Natural killer cell (primary cell): Measurements from ENCODE around the gene MLST8. TPM values are rescaled to one million over a fixed set of nuclear protein-coding genes. Genes with fewer than 3 reads are reported as not detected.
A peak's percentile ranks its signal among the peaks of the same experiment; 100 is the strongest.

Experiments
- ATAC-seq, 3 donors: fragments of 150-1000 bp in 2 of 3; fragments of 200-7000 bp in 1 of 3; cut with Tn5 transposase; 1 replicate in 1 of 3; 2 replicates in 2 of 3; pipeline ENCODE4 v1.10.0; 2021; ENCODE audit warnings: mild to moderate bottlenecking in 2 of 3, moderate library complexity in 2 of 3
- DNase-seq, 2 donors: peaks; one replicate each; pipeline versions ENCODE4 v3.0.0 to v3.0.0-alpha.2; 2013 to 2021; ENCODE audit warnings: mixed read lengths in 1 of 2
- H3K27ac ChIP-seq: one replicate; pipeline ENCODE4 v1.5.1; 2013; ENCODE audit warnings: mild to moderate bottlenecking, low read length
- H3K27me3 ChIP-seq: one replicate; pipeline ENCODE4 v1.6.1; 2013; ENCODE audit warnings: low read length; ENCODE audit not compliant: control insufficient read depth, insufficient read depth
- H3K36me3 ChIP-seq: one replicate; pipeline ENCODE4 v1.6.1; 2013; ENCODE audit warnings: low read length; ENCODE audit not compliant: control insufficient read depth, insufficient read depth
- H3K4me1 ChIP-seq: one replicate; pipeline ENCODE4 v1.6.1; 2013; ENCODE audit warnings: low read length; ENCODE audit not compliant: control insufficient read depth, insufficient read depth
- H3K4me3 ChIP-seq: one replicate; pipeline ENCODE4 v1.5.1; 2013; ENCODE audit warnings: low read length
- H3K9me3 ChIP-seq: one replicate; pipeline ENCODE4 v1.6.1; 2013; ENCODE audit warnings: low read length; ENCODE audit not compliant: control insufficient read depth, insufficient read depth
- H3K27ac Mint-ChIP-seq, 2 donors: one replicate each; pipeline ENCODE4 v1.8.0; 2022; ENCODE audit warnings: mild to moderate bottlenecking in 2 of 2, mixed read lengths in 2 of 2, moderate library complexity in 1 of 2
- H3K27me3 Mint-ChIP-seq, 2 donors: one replicate each; pipeline ENCODE4 v1.8.0; 2022; ENCODE audit warnings: low read depth in 2 of 2, mixed read lengths in 2 of 2
- H3K36me3 Mint-ChIP-seq: one replicate; pipeline ENCODE4 v1.8.0; 2022; ENCODE audit warnings: mixed read lengths
- H3K4me1 Mint-ChIP-seq, 2 donors: one replicate each; pipeline ENCODE4 v1.8.0; 2022; ENCODE audit warnings: mixed read lengths in 2 of 2
- H3K4me3 Mint-ChIP-seq: one replicate; pipeline ENCODE4 v1.8.0; 2022; ENCODE audit warnings: mild to moderate bottlenecking, moderate library complexity, mixed read lengths
- H3K9me3 Mint-ChIP-seq, 2 donors: one replicate each; pipeline ENCODE4 v1.8.0; 2022; ENCODE audit warnings: mixed read lengths in 2 of 2
- WGBS: methylation state at CpG from one replicate; pipeline ENCODE4 v1.1.7; 2013; ENCODE audit warnings: missing lambda C conversion rate; ENCODE audit not compliant: insufficient coverage; 5-methylcytosine and 5-hydroxymethylcytosine counted together
- intact Hi-C: fragments of 100-400 bp; cut with micrococcal nuclease; formaldehyde crosslinking; loops from one replicate; pipeline ENCODE4 v1.14.2; 2022
- total RNA-seq, 4 donors: library from RNA; stranded (reverse); fragments of 120-200 nt in 1 of 4; gene quantifications; one replicate each; pipeline versions ENCODE4 v1.2.3 to v1.2.4, GENCODE V29; 2013 to 2022
- TF ChIP-seq, protein P1 (sequence below): fragments of 200-600 bp; IDR thresholded peaks from one replicate; pipeline ENCODE4 v1.8.0; 2022; ENCODE audit warnings: antibody characterized with exemption

Gene MLST8
- total RNA-seq, 3 donors from 2014 or later (not counting 1 experiment from before 2014, with no cell fraction given) = 19.7 to 30.2 (median 27.8) TPM

DNA sequence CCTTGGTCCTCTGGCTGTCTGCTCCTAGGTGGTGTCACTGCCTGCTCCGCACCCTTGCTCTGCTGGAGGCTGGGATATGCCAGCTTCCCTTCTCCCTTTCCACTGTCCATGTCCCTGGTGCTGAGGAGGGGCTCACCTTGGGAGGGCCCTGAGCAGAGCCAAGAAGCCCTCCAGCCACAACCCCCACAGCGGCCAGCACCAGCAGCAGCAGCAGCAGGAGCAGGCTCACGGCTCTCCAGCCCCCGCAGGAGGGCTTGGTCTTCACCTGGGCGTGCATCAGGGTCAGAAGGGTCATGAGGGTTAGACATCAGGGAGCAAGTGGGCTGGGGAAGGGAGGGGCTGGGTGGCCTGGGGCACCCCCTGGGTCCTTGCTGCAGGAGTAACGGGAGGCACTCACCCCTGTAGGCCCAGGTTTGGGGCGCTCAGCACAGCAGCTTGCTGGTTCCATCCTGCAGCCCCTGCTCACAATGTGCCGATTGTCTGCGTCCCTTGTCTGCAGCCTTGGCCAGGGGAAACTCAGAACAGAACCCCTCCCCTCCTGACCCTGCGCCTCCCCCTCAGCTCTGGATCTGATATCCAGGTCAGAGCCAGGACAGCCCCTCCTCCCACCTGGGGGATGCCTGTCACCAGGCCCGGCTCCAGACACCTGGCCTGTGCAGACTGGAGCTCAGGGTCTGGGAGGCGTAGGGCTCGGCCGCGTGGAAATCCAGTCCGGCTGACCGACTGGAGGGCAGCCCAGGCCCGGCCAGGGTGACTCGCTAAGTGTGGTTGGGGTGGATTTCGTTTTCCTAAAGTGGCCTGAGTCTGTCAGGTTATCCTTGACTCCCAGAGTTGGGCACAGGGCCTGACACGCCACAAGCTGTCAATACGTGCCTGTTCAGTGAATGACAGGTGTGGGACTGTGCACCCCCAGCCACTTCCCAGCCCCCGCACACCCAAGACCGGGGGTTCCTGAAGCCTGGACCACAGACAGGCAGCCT is 5.4 kb downstream of the MLST8 start, which contains the start of gene BRICD5:
BRICD5 (minus strand) TSS at position 478 of the 980 bp plus-strand sequence; CDS start at position 448, 30 bp downstream.
- 84% methylated on average over 24 of the region's 24 CpGs for WGBS
- no peak within 1 kb of the TSS for H3K27ac Mint-ChIP-seq
- ATAC-seq (no peak), DNase-seq (no peak)
- H3K4me1 Mint-ChIP-seq = peaks cover 13 to 31% of the 10 kb centered on the region in 2 donors
- no peak within 1 kb of the TSS for H3K4me3 Mint-ChIP-seq
- Histone ChIP-seq H3K9me3 (no peaks in the 10 kb centered on the region), H3K27ac (no peak within 1 kb of the TSS), H3K4me1 (peaks cover 38% of the 10 kb centered on the region), H3K36me3 (peaks cover 31% of the 10 kb centered on the region), H3K27me3 (no peaks in the 10 kb centered on the region), H3K4me3 (no peak within 1 kb of the TSS)
- no peaks in the 10 kb centered on the region for H3K36me3 Mint-ChIP-seq
- no peaks in the 10 kb centered on the region for H3K27me3 Mint-ChIP-seq
- H3K9me3 Mint-ChIP-seq = no peaks in the 10 kb centered on the region
- TF ChIP-seq, protein P1, sequence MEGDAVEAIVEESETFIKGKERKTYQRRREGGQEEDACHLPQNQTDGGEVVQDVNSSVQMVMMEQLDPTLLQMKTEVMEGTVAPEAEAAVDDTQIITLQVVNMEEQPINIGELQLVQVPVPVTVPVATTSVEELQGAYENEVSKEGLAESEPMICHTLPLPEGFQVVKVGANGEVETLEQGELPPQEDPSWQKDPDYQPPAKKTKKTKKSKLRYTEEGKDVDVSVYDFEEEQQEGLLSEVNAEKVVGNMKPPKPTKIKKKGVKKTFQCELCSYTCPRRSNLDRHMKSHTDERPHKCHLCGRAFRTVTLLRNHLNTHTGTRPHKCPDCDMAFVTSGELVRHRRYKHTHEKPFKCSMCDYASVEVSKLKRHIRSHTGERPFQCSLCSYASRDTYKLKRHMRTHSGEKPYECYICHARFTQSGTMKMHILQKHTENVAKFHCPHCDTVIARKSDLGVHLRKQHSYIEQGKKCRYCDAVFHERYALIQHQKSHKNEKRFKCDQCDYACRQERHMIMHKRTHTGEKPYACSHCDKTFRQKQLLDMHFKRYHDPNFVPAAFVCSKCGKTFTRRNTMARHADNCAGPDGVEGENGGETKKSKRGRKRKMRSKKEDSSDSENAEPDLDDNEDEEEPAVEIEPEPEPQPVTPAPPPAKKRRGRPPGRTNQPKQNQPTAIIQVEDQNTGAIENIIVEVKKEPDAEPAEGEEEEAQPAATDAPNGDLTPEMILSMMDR = no peak
- intact Hi-C loops = loop anchor here (10.0 kb wide), 1 partner anchor 56 kb away; the partner anchor contains the start of gene TRAF7

- peaks cover 31% of the 10 kb centered on the region for H3K4me1 ChIP-seq
- TF ChIP-seq, protein P1 = no peak
- H3K9me3 ChIP-seq = no peaks in the 10 kb centered on the region
- H3K27ac Mint-ChIP-seq = no peak overlapping the region
- H3K4me3 Mint-ChIP-seq = peak overlapping the region; percentile 65
- peaks cover 31% of the 10 kb centered on the region for H3K36me3 ChIP-seq
- no peaks in the 10 kb centered on the region for H3K9me3 Mint-ChIP-seq
- no peak for DNase-seq
- no peaks in the 10 kb centered on the region for H3K27me3 ChIP-seq
- intact Hi-C loops = loop anchor here (10.0 kb wide), 1 partner anchor 57 kb away; the partner anchor contains the start of gene TRAF7
- H3K4me1 Mint-ChIP-seq = peaks cover 5 to 24% of the 10 kb centered on the region in 2 donors
- 94% methylated on average over 11 of the region's 11 CpGs for WGBS
- H3K27ac ChIP-seq = no peak overlapping the region
- H3K36me3 Mint-ChIP-seq = no peaks in the 10 kb centered on the region
- H3K4me3 ChIP-seq = no peak overlapping the region
- no peaks in the 10 kb centered on the region for H3K27me3 Mint-ChIP-seq
- ATAC-seq = no peak
These were observed 6.7 kb downstream of the MLST8 start for GRCh38 chr16:2211923-2212347.

GRCh38 chr16:2212362-2213324 is 7.4 kb downstream of the MLST8 start:
- Mint-ChIP-seq H3K9me3 (no peaks in the 10 kb centered on the region), H3K36me3 (no peaks in the 10 kb centered on the region), H3K27me3 (no peaks in the 10 kb centered on the region), H3K4me1 (peaks cover 4 to 20% of the 10 kb centered on the region in 2 donors), H3K27ac (no peak overlapping the region), H3K4me3 (peak overlapping the region; percentile 65)
- intact Hi-C loops = loop anchor here (10.0 kb wide), 1 partner anchor 58 kb away; the partner anchor contains the start of gene TRAF7
- H3K27ac ChIP-seq = no peak overlapping the region
- no peaks in the 10 kb centered on the region for H3K27me3 ChIP-seq
- H3K4me3 ChIP-seq = no peak overlapping the region
- TF ChIP-seq, protein P1 = no peak
- ATAC-seq (no peak), DNase-seq (no peak)
- H3K9me3 ChIP-seq = no peaks in the 10 kb centered on the region
- peaks cover 31% of the 10 kb centered on the region for H3K4me1 ChIP-seq
- 92% methylated on average over 19 of the region's 19 CpGs for WGBS
- peaks cover 24% of the 10 kb centered on the region for H3K36me3 ChIP-seq
